HepG2 (cell line): ENCODE results near the gene TAS1R3. TPM values are rescaled to one million over a fixed set of nuclear protein-coding genes. Genes with fewer than 3 reads are reported as not detected.
A peak's percentile ranks its signal among the peaks of the same experiment; 100 is the strongest.

Experiments
- AGO1 ChIP-seq: fragments of 200-400 bp; formaldehyde crosslinking; IDR thresholded peaks from 2 replicates; pipeline ENCODE4 v1.6.1; 2017; ENCODE audit warnings: mild to moderate bottlenecking, low read depth, low read length, moderate library complexity; ENCODE audit not compliant: poor library complexity, severe bottlenecking
- HNRNPLL ChIP-seq: fragments of 200-400 bp; formaldehyde crosslinking; IDR thresholded peaks from 2 replicates; pipeline ENCODE4 v1.6.1; 2017; ENCODE audit warnings: mild to moderate bottlenecking, low read depth, low read length; ENCODE audit not compliant: poor library complexity, severe bottlenecking
- IKZF4 ChIP-seq: sonication (generic); formaldehyde crosslinking; IDR thresholded peaks from 2 replicates; pipeline ENCODE4 v1.5.1; 2020; ENCODE audit warnings: borderline replicate concordance, mild to moderate bottlenecking, low read depth, missing genetic modification reagents; ENCODE audit errors: not compliant biosample characterization
- MLX ChIP-seq: IDR thresholded peaks from 2 replicates; pipeline ENCODE4 v1.6.1; 2016
- RBFOX2 ChIP-seq: fragments of 200-400 bp; formaldehyde crosslinking; IDR thresholded peaks from 2 replicates; pipeline ENCODE4 v1.6.1; 2017; ENCODE audit warnings: low read depth, mild to moderate bottlenecking, low read length
- SIX1 ChIP-seq: sonication (generic); formaldehyde crosslinking; IDR thresholded peaks from 2 replicates; pipeline ENCODE4 v1.4.0; 2020; ENCODE audit warnings: missing genetic modification reagents, borderline replicate concordance
- SP1 ChIP-seq, 2 experiments: fragments of 450-650 bp in 1 of 2; sonication (generic) in 1 of 2; formaldehyde crosslinking in 1 of 2; IDR thresholded peaks; 2 replicates each; pipeline versions ENCODE4 v1.4.0 to v1.6.1; 2016 to 2020; ENCODE audit warnings: missing genetic modification reagents in 1 of 2
- U2AF2 ChIP-seq: fragments of 200-400 bp; formaldehyde crosslinking; IDR thresholded peaks from 2 replicates; pipeline ENCODE4 v1.6.1; 2017; ENCODE audit warnings: low read depth, mild to moderate bottlenecking, low read length
- ZNF318 ChIP-seq: sonication (generic); formaldehyde crosslinking; IDR thresholded peaks from 2 replicates; pipeline ENCODE4 v1.4.0; 2020; ENCODE audit warnings: mild to moderate bottlenecking, missing genetic modification reagents
- ZNF335 ChIP-seq: sonication (generic); formaldehyde crosslinking; IDR thresholded peaks from 2 replicates; pipeline ENCODE4 v1.4.0; 2020; ENCODE audit warnings: missing genetic modification reagents
- ZNF737 ChIP-seq: sonication (generic); formaldehyde crosslinking; IDR thresholded peaks from 2 replicates; pipeline ENCODE4 v1.5.0; 2020; ENCODE audit warnings: missing genetic modification reagents, mild to moderate bottlenecking, borderline replicate concordance
- ZNF747 ChIP-seq: sonication (generic); formaldehyde crosslinking; IDR thresholded peaks from 2 replicates; pipeline ENCODE4 v1.8.1; 2023; ENCODE audit warnings: missing genetic modification reagents, mild to moderate bottlenecking, borderline replicate concordance
- ZNF839 ChIP-seq: sonication (generic); formaldehyde crosslinking; IDR thresholded peaks from 2 replicates; pipeline ENCODE4 v1.4.0; 2020; ENCODE audit warnings: missing genetic modification reagents, mild to moderate bottlenecking, borderline replicate concordance
- ZNF841 ChIP-seq: sonication (generic); formaldehyde crosslinking; IDR thresholded peaks from 2 replicates; pipeline ENCODE4 v1.8.1; 2023; ENCODE audit warnings: missing genetic modification reagents, borderline replicate concordance
- ZSCAN22 ChIP-seq: sonication (generic); formaldehyde crosslinking; IDR thresholded peaks from 2 replicates; pipeline ENCODE4 v1.4.0; 2020; ENCODE audit warnings: mild to moderate bottlenecking, missing genetic modification reagents
- polyA plus RNA-seq, 8 experiments: library from polyadenylated mRNA; depleted of rRNA in 3 of 8; stranded (reverse) in 7 of 8; unstranded in 1 of 8; fragments of >200 nt; fragmentation: Illumina TruSeq in 4 of 8; extraction: Trizol in 4 of 8; gene quantifications; 2 replicates each; pipeline versions ENCODE4 v1.2.1 to v1.2.3, GENCODE V29; 2011 to 2016; ENCODE audit warnings: low read depth in 4 of 8, missing spikeins in 1 of 8, mixed read lengths in 1 of 8; ENCODE audit not compliant: insufficient read depth in 1 of 8
- total RNA-seq, 5 experiments: library from RNA; depleted of rRNA; stranded (reverse); fragments of >200 nt; fragmentation: Illumina TruSeq; extraction: Trizol; gene quantifications; 2 replicates each; pipeline ENCODE4 v1.2.3, GENCODE V29; 2016; ENCODE audit warnings: low read depth in 1 of 5
- TF ChIP-seq, protein P1 (sequence below): sonication (generic); formaldehyde crosslinking; IDR thresholded peaks from 2 replicates; pipeline ENCODE4 v1.8.1; 2022; ENCODE audit warnings: mild to moderate bottlenecking, missing genetic modification reagents
- TF ChIP-seq, protein P2 (sequence below): sonication (generic); formaldehyde crosslinking; IDR thresholded peaks from 2 replicates; pipeline ENCODE4 v1.5.0; 2020; ENCODE audit warnings: missing genetic modification reagents
- TF ChIP-seq, protein P3 (sequence below): sonication (generic); formaldehyde crosslinking; IDR thresholded peaks from 2 replicates; pipeline ENCODE4 v1.5.0; 2020; ENCODE audit warnings: missing genetic modification reagents, mild to moderate bottlenecking, borderline replicate concordance

TAS1R3 gene
- total and polyA plus RNA-seq, 2 of the 13 experiments (the other 11 are each of a cell fraction or from before 2014, with no cell fraction given), result 0.13 to 0.15 TPM

DNA sequence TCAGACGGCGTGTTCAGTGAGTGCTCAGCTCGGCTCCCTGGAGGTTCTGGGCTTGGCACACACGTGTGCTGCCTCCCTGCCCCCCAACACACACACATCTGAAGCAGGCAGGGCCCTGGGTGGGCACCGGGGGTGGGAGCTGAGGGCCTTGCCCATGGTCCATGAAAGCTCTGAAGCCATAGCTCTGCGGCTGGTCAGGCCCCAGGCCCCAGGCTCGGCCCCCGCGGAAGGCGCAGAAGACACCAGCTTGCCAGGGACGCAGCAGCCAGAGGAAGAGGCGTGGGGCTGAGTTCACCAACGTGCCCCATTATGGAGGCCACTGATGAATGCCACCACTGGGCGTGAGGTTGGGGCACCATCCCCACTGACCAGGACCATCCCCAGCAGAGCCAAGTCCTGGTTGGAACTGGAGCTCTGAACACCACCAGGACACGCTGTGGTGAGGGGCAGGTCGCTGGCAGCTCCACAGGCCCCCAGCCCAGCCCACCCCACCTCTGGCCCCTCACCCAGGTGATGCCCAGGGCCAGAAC, 39.8 kb downstream of the TAS1R3 start (continued):
- TF ChIP-seq, protein P1, sequence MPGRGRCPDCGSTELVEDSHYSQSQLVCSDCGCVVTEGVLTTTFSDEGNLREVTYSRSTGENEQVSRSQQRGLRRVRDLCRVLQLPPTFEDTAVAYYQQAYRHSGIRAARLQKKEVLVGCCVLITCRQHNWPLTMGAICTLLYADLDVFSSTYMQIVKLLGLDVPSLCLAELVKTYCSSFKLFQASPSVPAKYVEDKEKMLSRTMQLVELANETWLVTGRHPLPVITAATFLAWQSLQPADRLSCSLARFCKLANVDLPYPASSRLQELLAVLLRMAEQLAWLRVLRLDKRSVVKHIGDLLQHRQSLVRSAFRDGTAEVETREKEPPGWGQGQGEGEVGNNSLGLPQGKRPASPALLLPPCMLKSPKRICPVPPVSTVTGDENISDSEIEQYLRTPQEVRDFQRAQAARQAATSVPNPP (CRISPR knock-in tag), result no peak
- TF ChIP-seq ZSCAN22 (CRISPR knock-in tag), result no peak
- TF ChIP-seq AGO1, result peak; percentile 60
- no peak for TF ChIP-seq ZNF318 (CRISPR knock-in tag)
- 0 out of 2 replicates have a peak, but pooled peaks have one; percentile 2 for TF ChIP-seq RBFOX2
- no peak for TF ChIP-seq SIX1
- TF ChIP-seq ZNF841 (CRISPR knock-in tag), result no peak
- no peak for TF ChIP-seq IKZF4 (CRISPR knock-in tag)
- TF ChIP-seq ZNF747 (CRISPR knock-in tag), result no peak
- no peak for TF ChIP-seq SP1 (IDR thresholded peaks at IDR 0.05)
- TF ChIP-seq SP1 (CRISPR knock-in tag; IDR thresholded peaks at IDR 0.05), result no peak
- no peak for TF ChIP-seq ZNF335
- no peak for TF ChIP-seq MLX (CRISPR knock-in tag)
- TF ChIP-seq, protein P2, sequence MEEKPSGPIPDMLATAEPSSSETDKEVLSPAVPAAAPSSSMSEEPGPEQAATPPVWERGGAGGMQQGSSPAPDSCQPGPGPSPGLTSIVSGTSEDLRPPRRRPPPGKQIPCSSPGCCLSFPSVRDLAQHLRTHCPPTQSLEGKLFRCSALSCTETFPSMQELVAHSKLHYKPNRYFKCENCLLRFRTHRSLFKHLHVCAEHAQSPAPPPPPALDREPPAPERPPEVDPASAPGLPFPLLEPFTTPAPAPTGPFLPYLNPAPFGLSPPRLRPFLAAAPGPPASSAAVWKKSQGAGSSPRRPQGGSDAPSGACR, result no peak
- TF ChIP-seq ZNF839 (CRISPR knock-in tag), result no peak
- no peak for TF ChIP-seq U2AF2
- TF ChIP-seq HNRNPLL, result peak; percentile 4
- TF ChIP-seq, protein P3, sequence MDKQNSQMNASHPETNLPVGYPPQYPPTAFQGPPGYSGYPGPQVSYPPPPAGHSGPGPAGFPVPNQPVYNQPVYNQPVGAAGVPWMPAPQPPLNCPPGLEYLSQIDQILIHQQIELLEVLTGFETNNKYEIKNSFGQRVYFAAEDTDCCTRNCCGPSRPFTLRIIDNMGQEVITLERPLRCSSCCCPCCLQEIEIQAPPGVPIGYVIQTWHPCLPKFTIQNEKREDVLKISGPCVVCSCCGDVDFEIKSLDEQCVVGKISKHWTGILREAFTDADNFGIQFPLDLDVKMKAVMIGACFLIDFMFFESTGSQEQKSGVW (CRISPR knock-in tag), result no peak
- TF ChIP-seq ZNF737 (CRISPR knock-in tag), result no peak
